Measurements from ENCODE around the gene RBM20. TPM values are rescaled to one million over a fixed set of nuclear protein-coding genes. Genes with fewer than 3 reads are reported as not detected.

The RBM20 gene
- polyA plus RNA-seq, 1 experiment, result 0.11 TPM

DNA sequence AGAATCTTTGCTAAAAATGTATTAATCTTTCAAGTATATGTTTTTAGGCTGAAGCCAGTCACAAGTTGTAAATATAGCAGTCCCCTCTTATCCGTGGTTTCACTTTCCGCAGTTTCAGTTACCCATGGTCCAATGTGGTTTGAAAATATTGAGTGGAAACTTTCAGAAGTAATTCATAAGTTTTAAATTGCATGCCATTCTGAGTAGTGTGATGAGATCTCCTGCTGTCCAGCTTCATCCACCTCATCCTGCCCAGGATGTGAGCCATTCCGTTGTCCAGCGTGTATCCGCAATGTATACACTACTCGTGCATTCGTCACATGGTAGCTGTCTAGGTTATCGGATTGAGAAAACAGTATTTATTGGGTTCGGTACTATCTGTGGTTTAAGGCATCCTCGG lies 239.8 kb downstream of the RBM20 start:
- no peaks in the 10 kb centered on the region for H3K9me3 ChIP-seq (ENCODE audit: control insufficient read depth, insufficient read depth, low read length)
- no peak for DNase-seq (ENCODE audit: low read depth, low spot score)
- no peaks in the 10 kb centered on the region for H3K27me3 ChIP-seq (ENCODE audit: control insufficient read depth, insufficient read depth, low read length)
- no peak overlapping the region for H3K27ac ChIP-seq (ENCODE audit: low read depth, low read length)
- CTCF ChIA-PET, result interaction anchor here (0.7 to 1.4 kb wide), 2 partner anchors 65 to 80 kb away, joined by 3 to 4 read pairs; no protein-coding TSS in a partner anchor
- peak overlapping the region; percentile 5 for H3K4me3 ChIP-seq (ENCODE audit: low read depth, low read length)
- no peak for TF ChIP-seq CTCF (IDR thresholded peaks at IDR 0.05; ENCODE audit: low read depth, low read length)
- POLR2A ChIA-PET, result no interaction called here

GRCh38 chr10:110885932-110886674 lies 242.0 kb downstream of the RBM20 start:
- POLR2A ChIA-PET, result no interaction called here
- H3K9me3 ChIP-seq (ENCODE audit: control insufficient read depth, insufficient read depth, low read length), result no peaks in the 10 kb centered on the region
- H3K27ac ChIP-seq (ENCODE audit: low read depth, low read length), result no peak overlapping the region
- TF ChIP-seq CTCF (IDR thresholded peaks at IDR 0.05; ENCODE audit: low read depth, low read length), result no peak
- H3K4me3 ChIP-seq (ENCODE audit: low read depth, low read length), result no peak overlapping the region
- CTCF ChIA-PET, result interaction anchor here (1.2 to 2.4 kb wide), 3 partner anchors 13 to 276 kb away, joined by 3 to 9 read pairs (median 4); no protein-coding TSS in a partner anchor
- DNase-seq (ENCODE audit: low read depth, low spot score), result no peak
- H3K27me3 ChIP-seq (ENCODE audit: control insufficient read depth, insufficient read depth, low read length), result no peaks in the 10 kb centered on the region

GRCh38 chr10:110887560-110887959 lies 243.4 kb downstream of the RBM20 start:
- no peak for DNase-seq (ENCODE audit: low read depth, low spot score)
- H3K9me3 ChIP-seq (ENCODE audit: control insufficient read depth, insufficient read depth, low read length), result no peaks in the 10 kb centered on the region
- no peak overlapping the region for H3K27ac ChIP-seq (ENCODE audit: low read depth, low read length)
- no peaks in the 10 kb centered on the region for H3K27me3 ChIP-seq (ENCODE audit: control insufficient read depth, insufficient read depth, low read length)
- CTCF ChIA-PET, result interaction anchor here (0.8 to 2.4 kb wide), 5 partner anchors 9 to 277 kb away, joined by 3 to 9 read pairs (median 4); partner anchors contain the start of gene BBIP1
- no peak for TF ChIP-seq CTCF (IDR thresholded peaks at IDR 0.05; ENCODE audit: low read depth, low read length)
- H3K4me3 ChIP-seq (ENCODE audit: low read depth, low read length), result no peak overlapping the region
- POLR2A ChIA-PET, result no interaction called here

Small RNA genes within 50 kb of the gene (small RNA-seq; reads per million reads assigned to genes)
- gene RF00019 (ENCODE audit: insufficient read length, low read depth), result not detected
- not detected for gene RN7SKP288 (ENCODE audit: insufficient read length, low read depth)
- not detected for gene RNA5SP327 (ENCODE audit: insufficient read length, low read depth)

Other genes with a start within 250 kb of the RBM20 start
- 35.7 and 39.6 TPM in 2 replicates for gene DUSP5, start 146.4 kb upstream of the RBM20 start, polyA plus RNA-seq (2011; rRNA removed)
- 18.9 and 26.2 TPM in 2 replicates for gene SMC3, start 76.6 kb upstream of the RBM20 start, polyA plus RNA-seq (2011; rRNA removed)
- gene PDCD4, start 227.6 kb downstream of the RBM20 start, polyA plus RNA-seq (2011; rRNA removed), result 66.0 and 95.4 TPM in 2 replicates

Measured in AG04450 (cell line).